HepG2 (cell line): ENCODE results near the gene USE1. TPM values are rescaled to one million over a fixed set of nuclear protein-coding genes. Genes with fewer than 3 reads are reported as not detected.
A peak's percentile ranks its signal among the peaks of the same experiment; 100 is the strongest.

Experiments
- AGO2 ChIP-seq: fragments of 200-400 bp; formaldehyde crosslinking; optimal IDR thresholded peaks from 2 replicates; pipeline ENCODE3; 2017; ENCODE audit warnings: mild to moderate bottlenecking, low read depth, low read length, moderate library complexity
- ASH2L ChIP-seq: fragments of 300-600, 200-600 bp; sonication (generic); IDR thresholded peaks from 2 replicates; pipeline ENCODE4 v1.7.0; 2017; ENCODE audit warnings: low read depth, mild to moderate bottlenecking, moderate library complexity, mixed read lengths, low read length; ENCODE audit not compliant: insufficient read length
- CREM ChIP-seq, 2 experiments: sonication (generic) in 1 of 2; formaldehyde crosslinking in 1 of 2; IDR thresholded peaks; 2 replicates each; pipeline versions ENCODE4 v1.4.0 to v1.6.1; 2016 to 2020; ENCODE audit warnings: antibody characterized with exemption in 1 of 2, mild to moderate bottlenecking in 1 of 2, missing genetic modification reagents in 1 of 2
- HHEX ChIP-seq: IDR thresholded peaks from 2 replicates; pipeline ENCODE4 v1.6.1; 2016; ENCODE audit warnings: control low read depth
- MTA1 ChIP-seq: sonication (generic); formaldehyde crosslinking; IDR thresholded peaks from 2 replicates; pipeline ENCODE4 v1.4.0; 2020; ENCODE audit warnings: missing genetic modification reagents, mild to moderate bottlenecking, borderline replicate concordance
- RXRA ChIP-seq: sonication (generic); formaldehyde crosslinking; IDR thresholded peaks from 2 replicates; pipeline ENCODE4 v1.5.1; 2020; ENCODE audit warnings: missing genetic modification reagents
- SMAD1 ChIP-seq: sonication (generic); formaldehyde crosslinking; IDR thresholded peaks from 2 replicates; pipeline ENCODE4 v1.4.0; 2020; ENCODE audit warnings: missing genetic modification reagents, low read depth, mild to moderate bottlenecking, borderline replicate concordance
- ZFY ChIP-seq: sonication (generic); formaldehyde crosslinking; IDR thresholded peaks from 2 replicates; pipeline ENCODE4 v1.4.0; 2020; ENCODE audit warnings: missing genetic modification reagents
- ZKSCAN8 ChIP-seq: IDR thresholded peaks from 2 replicates; pipeline ENCODE4 v1.6.1; 2016; ENCODE audit warnings: borderline replicate concordance, missing genetic modification reagents, missing compliant biosample characterization
- ZMAT3 ChIP-seq: sonication (generic); formaldehyde crosslinking; conservative IDR thresholded peaks from 2 replicates; pipeline ENCODE4 v1.7.0; 2021; ENCODE audit warnings: missing genetic modification reagents
- ZNF432 ChIP-seq: sonication (generic); formaldehyde crosslinking; IDR thresholded peaks from 2 replicates; pipeline ENCODE4 v1.5.0; 2020; ENCODE audit warnings: missing genetic modification reagents, mild to moderate bottlenecking, borderline replicate concordance
- ZSCAN31 ChIP-seq: sonication (generic); formaldehyde crosslinking; IDR thresholded peaks from 2 replicates; pipeline ENCODE4 v1.5.0; 2020; ENCODE audit warnings: low read depth, mild to moderate bottlenecking, missing genetic modification reagents
- polyA plus RNA-seq, 8 experiments: library from polyadenylated mRNA; depleted of rRNA in 3 of 8; stranded (reverse) in 7 of 8; unstranded in 1 of 8; fragments of >200 nt; fragmentation: Illumina TruSeq in 4 of 8; extraction: Trizol in 4 of 8; gene quantifications; 2 replicates each; pipeline versions ENCODE4 v1.2.1 to v1.2.3, GENCODE V29; 2011 to 2016; ENCODE audit warnings: low read depth in 4 of 8, missing spikeins in 1 of 8, mixed read lengths in 1 of 8; ENCODE audit not compliant: insufficient read depth in 1 of 8
- total RNA-seq, 5 experiments: library from RNA; depleted of rRNA; stranded (reverse); fragments of >200 nt; fragmentation: Illumina TruSeq; extraction: Trizol; gene quantifications; 2 replicates each; pipeline ENCODE4 v1.2.3, GENCODE V29; 2016; ENCODE audit warnings: low read depth in 1 of 5
- TF ChIP-seq, protein P1 (sequence below): sonication (generic); formaldehyde crosslinking; IDR thresholded peaks from 2 replicates; pipeline ENCODE4 v1.8.1; 2022; ENCODE audit warnings: mild to moderate bottlenecking, missing genetic modification reagents
- TF ChIP-seq, protein P2 (sequence below): fragments of 450-650 bp; IDR thresholded peaks from 2 replicates; pipeline ENCODE4 v1.6.1; 2016
- TF ChIP-seq, protein P3 (sequence below): sonication (generic); formaldehyde crosslinking; IDR thresholded peaks from 2 replicates; pipeline ENCODE4 v1.4.0; 2020; ENCODE audit warnings: missing genetic modification reagents, borderline replicate concordance
- TF ChIP-seq, protein P4 (sequence below): sonication (generic); formaldehyde crosslinking; IDR thresholded peaks from 2 replicates; pipeline ENCODE4 v1.9.0; 2022; ENCODE audit warnings: low read depth, missing genetic modification reagents
- TF ChIP-seq, protein P5 (sequence below): IDR thresholded peaks from 2 replicates; pipeline ENCODE4 v1.6.1; 2012; ENCODE audit warnings: low read depth, low read length, improper control_type of control experiment

The USE1 gene
- total and polyA plus RNA-seq, 2 of the 13 experiments (the other 11 are each of a cell fraction or from before 2014, with no cell fraction given), result 9.9 to 17.6 TPM

DNA sequence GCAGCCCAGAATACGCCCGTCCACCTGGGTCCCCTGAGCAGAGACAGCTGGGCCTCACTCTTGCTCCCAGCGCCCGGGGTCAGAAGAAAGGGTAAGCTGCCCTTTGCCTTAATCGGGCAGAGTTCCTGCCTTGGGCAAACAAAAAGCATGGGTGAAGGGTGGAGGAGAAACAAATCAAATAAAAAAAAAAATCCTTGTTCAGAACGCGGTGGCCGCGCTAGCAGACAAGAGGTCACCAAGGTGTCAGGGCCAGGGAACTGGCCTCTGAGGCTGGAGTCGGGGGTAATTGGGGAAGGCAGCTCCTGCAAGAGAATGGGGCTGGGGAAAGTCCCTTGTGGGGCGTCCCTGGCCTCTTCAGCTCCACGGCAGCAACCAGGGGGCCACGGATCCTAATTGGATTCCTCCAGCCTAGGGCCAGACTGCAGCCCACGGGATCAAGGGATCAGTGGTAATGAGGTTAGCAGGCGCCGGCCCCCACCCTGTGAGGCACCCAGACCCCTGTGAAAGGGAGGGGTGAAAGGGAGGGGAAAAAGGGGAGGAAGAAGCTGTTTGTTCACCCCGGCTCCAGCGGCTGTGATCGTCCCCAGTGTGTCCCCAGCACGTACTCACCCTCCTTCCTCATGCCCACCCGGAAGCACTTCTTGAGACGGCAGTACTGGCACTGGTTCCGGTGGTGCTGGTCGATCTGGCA, 25.1 kb downstream of the USE1 start (continued):
- peak; percentile 80; the same call in 1 of the 2 replicates for TF ChIP-seq MTA1 (CRISPR knock-in tag)
- no peak for TF ChIP-seq ZNF432 (CRISPR knock-in tag)
- TF ChIP-seq ZSCAN31 (CRISPR knock-in tag), result no peak
- TF ChIP-seq, protein P1, sequence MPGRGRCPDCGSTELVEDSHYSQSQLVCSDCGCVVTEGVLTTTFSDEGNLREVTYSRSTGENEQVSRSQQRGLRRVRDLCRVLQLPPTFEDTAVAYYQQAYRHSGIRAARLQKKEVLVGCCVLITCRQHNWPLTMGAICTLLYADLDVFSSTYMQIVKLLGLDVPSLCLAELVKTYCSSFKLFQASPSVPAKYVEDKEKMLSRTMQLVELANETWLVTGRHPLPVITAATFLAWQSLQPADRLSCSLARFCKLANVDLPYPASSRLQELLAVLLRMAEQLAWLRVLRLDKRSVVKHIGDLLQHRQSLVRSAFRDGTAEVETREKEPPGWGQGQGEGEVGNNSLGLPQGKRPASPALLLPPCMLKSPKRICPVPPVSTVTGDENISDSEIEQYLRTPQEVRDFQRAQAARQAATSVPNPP (CRISPR knock-in tag), result no peak
- TF ChIP-seq HHEX (CRISPR knock-in tag), result no peak
- TF ChIP-seq RXRA (CRISPR knock-in tag), result peak; percentile 93
- TF ChIP-seq, protein P2, sequence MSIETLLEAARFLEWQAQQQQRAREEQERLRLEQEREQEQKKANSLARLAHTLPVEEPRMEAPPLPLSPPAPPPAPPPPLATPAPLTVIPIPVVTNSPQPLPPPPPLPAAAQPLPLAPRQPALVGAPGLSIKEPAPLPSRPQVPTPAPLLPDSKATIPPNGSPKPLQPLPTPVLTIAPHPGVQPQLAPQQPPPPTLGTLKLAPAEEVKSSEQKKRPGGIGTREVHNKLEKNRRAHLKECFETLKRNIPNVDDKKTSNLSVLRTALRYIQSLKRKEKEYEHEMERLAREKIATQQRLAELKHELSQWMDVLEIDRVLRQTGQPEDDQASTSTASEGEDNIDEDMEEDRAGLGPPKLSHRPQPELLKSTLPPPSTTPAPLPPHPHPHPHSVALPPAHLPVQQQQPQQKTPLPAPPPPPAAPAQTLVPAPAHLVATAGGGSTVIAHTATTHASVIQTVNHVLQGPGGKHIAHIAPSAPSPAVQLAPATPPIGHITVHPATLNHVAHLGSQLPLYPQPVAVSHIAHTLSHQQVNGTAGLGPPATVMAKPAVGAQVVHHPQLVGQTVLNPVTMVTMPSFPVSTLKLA, result no peak
- TF ChIP-seq SMAD1, result no peak
- no peak for TF ChIP-seq ZMAT3 (CRISPR knock-in tag)
- peak; percentile 42; the same call in 1 of the 2 replicates for TF ChIP-seq CREM (IDR thresholded peaks at IDR 0.05)
- no peak for TF ChIP-seq CREM (CRISPR knock-in tag; IDR thresholded peaks at IDR 0.05)
- TF ChIP-seq ZFY (CRISPR knock-in tag), result peak; percentile 56
- TF ChIP-seq AGO2, result peak; percentile 74
- TF ChIP-seq, protein P3, sequence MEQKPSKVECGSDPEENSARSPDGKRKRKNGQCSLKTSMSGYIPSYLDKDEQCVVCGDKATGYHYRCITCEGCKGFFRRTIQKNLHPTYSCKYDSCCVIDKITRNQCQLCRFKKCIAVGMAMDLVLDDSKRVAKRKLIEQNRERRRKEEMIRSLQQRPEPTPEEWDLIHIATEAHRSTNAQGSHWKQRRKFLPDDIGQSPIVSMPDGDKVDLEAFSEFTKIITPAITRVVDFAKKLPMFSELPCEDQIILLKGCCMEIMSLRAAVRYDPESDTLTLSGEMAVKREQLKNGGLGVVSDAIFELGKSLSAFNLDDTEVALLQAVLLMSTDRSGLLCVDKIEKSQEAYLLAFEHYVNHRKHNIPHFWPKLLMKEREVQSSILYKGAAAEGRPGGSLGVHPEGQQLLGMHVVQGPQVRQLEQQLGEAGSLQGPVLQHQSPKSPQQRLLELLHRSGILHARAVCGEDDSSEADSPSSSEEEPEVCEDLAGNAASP, result peak; percentile 52; the same call in 1 of the 2 replicates
- TF ChIP-seq, protein P4, sequence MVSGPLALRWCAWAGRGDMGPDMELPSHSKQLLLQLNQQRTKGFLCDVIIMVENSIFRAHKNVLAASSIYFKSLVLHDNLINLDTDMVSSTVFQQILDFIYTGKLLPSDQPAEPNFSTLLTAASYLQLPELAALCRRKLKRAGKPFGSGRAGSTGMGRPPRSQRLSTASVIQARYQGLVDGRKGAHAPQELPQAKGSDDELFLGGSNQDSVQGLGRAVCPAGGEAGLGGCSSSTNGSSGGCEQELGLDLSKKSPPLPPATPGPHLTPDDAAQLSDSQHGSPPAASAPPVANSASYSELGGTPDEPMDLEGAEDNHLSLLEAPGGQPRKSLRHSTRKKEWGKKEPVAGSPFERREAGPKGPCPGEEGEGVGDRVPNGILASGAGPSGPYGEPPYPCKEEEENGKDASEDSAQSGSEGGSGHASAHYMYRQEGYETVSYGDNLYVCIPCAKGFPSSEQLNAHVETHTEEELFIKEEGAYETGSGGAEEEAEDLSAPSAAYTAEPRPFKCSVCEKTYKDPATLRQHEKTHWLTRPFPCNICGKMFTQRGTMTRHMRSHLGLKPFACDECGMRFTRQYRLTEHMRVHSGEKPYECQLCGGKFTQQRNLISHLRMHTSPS (CRISPR knock-in tag), result peak; percentile 14
- TF ChIP-seq ASH2L, result peak; percentile 55
- TF ChIP-seq ZKSCAN8 (CRISPR knock-in tag), result peak; percentile 70; the same call in 1 of the 2 replicates
- TF ChIP-seq, protein P5, sequence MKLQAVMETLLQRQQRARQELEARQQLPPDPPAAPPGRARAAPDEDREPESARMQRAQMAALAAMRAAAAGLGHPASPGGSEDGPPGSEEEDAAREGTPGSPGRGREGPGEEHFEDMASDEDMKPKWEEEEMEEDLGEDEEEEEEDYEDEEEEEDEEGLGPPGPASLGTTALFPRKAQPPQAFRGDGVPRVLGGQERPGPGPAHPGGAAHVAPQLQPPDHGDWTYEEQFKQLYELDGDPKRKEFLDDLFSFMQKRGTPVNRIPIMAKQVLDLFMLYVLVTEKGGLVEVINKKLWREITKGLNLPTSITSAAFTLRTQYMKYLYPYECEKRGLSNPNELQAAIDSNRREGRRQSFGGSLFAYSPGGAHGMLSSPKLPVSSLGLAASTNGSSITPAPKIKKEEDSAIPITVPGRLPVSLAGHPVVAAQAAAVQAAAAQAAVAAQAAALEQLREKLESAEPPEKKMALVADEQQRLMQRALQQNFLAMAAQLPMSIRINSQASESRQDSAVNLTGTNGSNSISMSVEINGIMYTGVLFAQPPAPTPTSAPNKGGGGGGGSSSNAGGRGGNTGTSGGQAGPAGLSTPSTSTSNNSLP, result 0 out of 2 replicates have a peak, but pooled peaks have one; percentile 11
